Liver (tissue), 3 donors: ENCODE results near the gene GAB2.

ENCODE experiments used
- ATF3 ChIP-seq: IDR thresholded peaks from 2 replicates; pipeline ENCODE4 v1.6.1; 2016; ENCODE audit warnings: antibody characterized with exemption
- CTCF ChIP-seq: fragments of 150-350 bp; IDR thresholded peaks from 2 replicates; pipeline ENCODE4 v1.5.1; 2017; ENCODE audit warnings: improper control_type of control experiment, low read depth, low read length; ENCODE audit not compliant: missing input control
- EGR1 ChIP-seq, 2 donors: IDR thresholded peaks; 2 replicates each; pipeline ENCODE4 v1.6.1; 2016 to 2018; ENCODE audit warnings: antibody characterized with exemption in 2 of 2, low read depth in 2 of 2
- GABPA ChIP-seq, 2 donors: IDR thresholded peaks in 1 of 2; conservative IDR thresholded peaks in 1 of 2; 2 replicates each; pipeline ENCODE4 v1.6.1; 2016; ENCODE audit warnings: antibody characterized with exemption in 2 of 2, mild to moderate bottlenecking in 1 of 2, moderate library complexity in 1 of 2
- JUND ChIP-seq, 2 donors: IDR thresholded peaks; 2 replicates each; pipeline ENCODE4 v1.6.1; 2016; ENCODE audit warnings: antibody characterized with exemption in 2 of 2
- MAX ChIP-seq: IDR thresholded peaks from 2 replicates; pipeline ENCODE4 v1.6.1; 2016; ENCODE audit warnings: antibody characterized with exemption
- RAD21 ChIP-seq, 2 donors: IDR thresholded peaks; 2 replicates each; pipeline ENCODE4 v1.6.1; 2016; ENCODE audit warnings: antibody characterized with exemption in 2 of 2, mild to moderate bottlenecking in 2 of 2
- REST ChIP-seq: IDR thresholded peaks from 2 replicates; pipeline ENCODE4 v1.6.1; 2016; ENCODE audit warnings: antibody characterized with exemption, mild to moderate bottlenecking
- RXRA ChIP-seq, 2 donors: IDR thresholded peaks; 2 replicates each; pipeline ENCODE4 v1.6.1; 2017 to 2018; ENCODE audit warnings: antibody characterized with exemption in 2 of 2, mild to moderate bottlenecking in 1 of 2
- SP1 ChIP-seq: IDR thresholded peaks from 2 replicates; pipeline ENCODE4 v1.6.1; 2018; ENCODE audit warnings: antibody characterized with exemption, mild to moderate bottlenecking
- TAF1 ChIP-seq: conservative IDR thresholded peaks from 2 replicates; pipeline ENCODE4 v1.6.1; 2016; ENCODE audit warnings: antibody characterized with exemption, mild to moderate bottlenecking
- donor health status: healthy.
- donor health status: healthy.

GRCh38 chr11:78226684-78227680 lies 190.6 kb downstream of the GAB2 start:
- no peak for TF ChIP-seq MAX
- no peak for TF ChIP-seq RXRA (IDR thresholded peaks at IDR 0.05)
- TF ChIP-seq TAF1: no peak
- TF ChIP-seq CTCF: no peak
- no peak for TF ChIP-seq REST
- TF ChIP-seq RAD21 (IDR thresholded peaks at IDR 0.05): no peak
- TF ChIP-seq JUND (IDR thresholded peaks at IDR 0.05): no peak
- no peak for TF ChIP-seq GABPA (IDR thresholded peaks at IDR 0.05 in 1 of 2, conservative IDR thresholded peaks at IDR 0.05 in 1 of 2)
- TF ChIP-seq SP1: no peak
- no peak for TF ChIP-seq ATF3
- TF ChIP-seq EGR1 (IDR thresholded peaks at IDR 0.05; ENCODE audit: low read depth in 2 of 2): no peak
